ENCODE results near the gene SDS.

Gene SDS

DNA sequence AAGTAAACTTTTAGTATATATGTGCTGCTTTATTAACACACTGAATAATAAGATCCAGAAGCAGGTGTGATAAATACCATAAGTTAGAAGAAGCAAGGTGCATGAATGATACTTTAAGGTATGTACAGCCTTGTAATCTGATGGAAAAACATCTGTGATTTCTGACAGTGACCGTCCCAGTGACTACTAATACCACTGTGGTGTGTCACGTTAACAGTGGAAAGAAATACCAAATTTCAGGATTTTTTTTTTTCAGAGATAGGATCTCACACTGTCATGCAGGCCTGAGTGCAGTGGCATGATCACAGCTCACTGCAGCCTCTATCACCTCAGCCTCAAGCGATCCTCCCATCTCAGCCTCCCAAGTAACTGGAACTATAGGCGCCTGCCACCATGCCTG is 21.5 kb downstream of the SDS start:
- DNase-seq (ENCODE audit: low read depth): no peak
- no peak overlapping the region for H3K4me3 ChIP-seq (ENCODE audit: low read depth, low read length)
- TF ChIP-seq, protein P1, sequence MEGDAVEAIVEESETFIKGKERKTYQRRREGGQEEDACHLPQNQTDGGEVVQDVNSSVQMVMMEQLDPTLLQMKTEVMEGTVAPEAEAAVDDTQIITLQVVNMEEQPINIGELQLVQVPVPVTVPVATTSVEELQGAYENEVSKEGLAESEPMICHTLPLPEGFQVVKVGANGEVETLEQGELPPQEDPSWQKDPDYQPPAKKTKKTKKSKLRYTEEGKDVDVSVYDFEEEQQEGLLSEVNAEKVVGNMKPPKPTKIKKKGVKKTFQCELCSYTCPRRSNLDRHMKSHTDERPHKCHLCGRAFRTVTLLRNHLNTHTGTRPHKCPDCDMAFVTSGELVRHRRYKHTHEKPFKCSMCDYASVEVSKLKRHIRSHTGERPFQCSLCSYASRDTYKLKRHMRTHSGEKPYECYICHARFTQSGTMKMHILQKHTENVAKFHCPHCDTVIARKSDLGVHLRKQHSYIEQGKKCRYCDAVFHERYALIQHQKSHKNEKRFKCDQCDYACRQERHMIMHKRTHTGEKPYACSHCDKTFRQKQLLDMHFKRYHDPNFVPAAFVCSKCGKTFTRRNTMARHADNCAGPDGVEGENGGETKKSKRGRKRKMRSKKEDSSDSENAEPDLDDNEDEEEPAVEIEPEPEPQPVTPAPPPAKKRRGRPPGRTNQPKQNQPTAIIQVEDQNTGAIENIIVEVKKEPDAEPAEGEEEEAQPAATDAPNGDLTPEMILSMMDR (IDR thresholded peaks at IDR 0.05; ENCODE audit: control insufficient read depth, extremely low read depth, insufficient read depth): no peak

DNA sequence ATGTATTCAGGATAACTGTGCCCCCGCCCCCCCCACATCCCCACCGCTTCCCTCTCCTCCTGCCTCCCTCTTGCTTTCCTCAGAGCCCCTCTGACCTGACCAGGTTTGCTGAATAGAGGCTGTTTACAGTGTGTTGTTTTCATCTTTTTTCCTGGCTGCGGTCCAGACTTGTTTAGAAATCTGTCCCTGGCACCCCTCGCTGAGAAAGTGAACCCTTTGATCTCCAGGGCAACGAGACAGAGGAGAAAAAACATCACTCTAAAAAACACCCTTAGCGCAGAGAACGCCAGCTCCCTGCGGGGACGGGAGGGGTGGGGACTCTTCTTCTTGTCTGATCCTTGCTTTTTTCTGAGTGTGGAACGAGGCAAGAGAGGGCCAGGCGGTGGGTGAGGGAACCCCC is 22.5 kb downstream of the SDS start:
- no peak overlapping the region for H3K4me3 ChIP-seq (ENCODE audit: low read depth, low read length)
- DNase-seq (ENCODE audit: low read depth): no peak
- TF ChIP-seq, protein P1 (IDR thresholded peaks at IDR 0.05; ENCODE audit: control insufficient read depth, extremely low read depth, insufficient read depth): no peak

DNA sequence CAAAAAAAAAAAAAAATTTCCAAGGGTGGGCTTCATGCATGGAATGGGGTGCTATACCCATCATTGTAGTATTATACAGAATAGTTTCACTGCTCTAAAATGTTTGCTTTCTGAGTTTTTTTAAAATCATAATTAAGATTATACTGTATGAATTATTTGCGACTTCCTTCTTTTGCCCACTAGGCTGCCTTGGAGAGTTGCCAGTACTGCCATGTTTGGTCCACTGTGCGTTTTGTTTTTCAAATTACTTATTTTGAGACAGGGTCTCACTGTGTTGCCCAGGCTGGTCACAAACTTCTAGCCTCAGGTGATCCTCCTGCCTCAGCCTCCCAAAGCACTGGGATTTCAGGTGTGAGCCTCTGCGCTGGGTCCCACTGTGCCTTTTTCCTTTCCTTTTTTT is 25.4 kb downstream of the SDS start:
- TF ChIP-seq, protein P1 (IDR thresholded peaks at IDR 0.05; ENCODE audit: control insufficient read depth, extremely low read depth, insufficient read depth): no peak
- no peak overlapping the region for H3K4me3 ChIP-seq (ENCODE audit: low read depth, low read length)
- no peak for DNase-seq (ENCODE audit: low read depth)

DNA sequence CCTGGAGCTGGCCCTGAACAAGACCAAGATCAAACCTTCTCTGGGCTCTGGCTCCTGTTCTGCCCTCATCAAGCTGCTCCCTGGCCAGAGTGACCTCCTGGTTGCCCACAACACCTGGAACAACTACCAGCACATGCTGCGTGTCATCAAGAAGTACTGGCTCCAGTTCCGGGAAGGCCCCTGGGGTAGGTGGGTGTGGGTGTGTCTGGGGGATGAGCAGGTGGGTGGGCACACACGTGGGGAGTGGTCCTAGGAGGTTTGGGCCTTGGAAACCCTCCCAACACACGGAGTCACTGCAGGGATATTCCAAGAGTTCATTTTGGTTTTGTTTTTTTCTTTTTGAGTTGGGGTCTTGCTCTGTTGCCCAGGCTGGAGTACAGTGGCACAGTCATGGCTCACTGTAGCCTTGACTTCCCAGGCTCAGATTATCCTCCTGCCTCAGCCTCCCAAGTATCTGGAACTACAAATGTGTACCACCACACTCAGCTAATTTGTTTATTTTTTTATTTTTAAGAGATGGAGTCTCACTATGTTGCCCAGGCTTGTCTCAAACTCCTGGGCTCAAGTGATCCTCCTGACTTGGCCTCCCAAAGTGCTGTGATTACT is 28.8 kb downstream of the SDS start:
- no peak for DNase-seq (ENCODE audit: low read depth)
- no peak overlapping the region for H3K4me3 ChIP-seq (ENCODE audit: low read depth, low read length)
- TF ChIP-seq, protein P1 (IDR thresholded peaks at IDR 0.05; ENCODE audit: control insufficient read depth, extremely low read depth, insufficient read depth): no peak

DNA sequence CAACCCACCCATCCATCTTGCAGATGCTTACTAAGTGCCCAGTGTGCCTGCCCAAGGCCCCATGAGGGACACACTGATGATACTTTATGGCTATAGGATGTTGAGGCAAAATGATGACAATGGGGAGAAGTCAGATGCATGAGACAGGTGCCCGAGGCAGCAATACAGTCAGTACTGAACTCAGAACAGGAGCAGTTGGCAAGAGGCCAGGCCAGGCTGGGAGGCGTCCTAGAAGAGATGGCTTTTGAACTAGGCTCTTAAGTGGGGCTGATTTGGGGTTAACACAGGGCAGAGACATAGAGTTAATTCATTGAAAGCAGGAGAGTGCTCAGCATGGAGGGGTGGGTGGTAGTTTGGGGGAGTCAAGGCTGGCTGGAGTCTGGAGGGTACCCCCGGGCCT is 29.7 kb downstream of the SDS start:
- TF ChIP-seq, protein P1 (IDR thresholded peaks at IDR 0.05; ENCODE audit: control insufficient read depth, extremely low read depth, insufficient read depth): no peak
- H3K4me3 ChIP-seq (ENCODE audit: low read depth, low read length): no peak overlapping the region
- DNase-seq (ENCODE audit: low read depth): no peak

DNA sequence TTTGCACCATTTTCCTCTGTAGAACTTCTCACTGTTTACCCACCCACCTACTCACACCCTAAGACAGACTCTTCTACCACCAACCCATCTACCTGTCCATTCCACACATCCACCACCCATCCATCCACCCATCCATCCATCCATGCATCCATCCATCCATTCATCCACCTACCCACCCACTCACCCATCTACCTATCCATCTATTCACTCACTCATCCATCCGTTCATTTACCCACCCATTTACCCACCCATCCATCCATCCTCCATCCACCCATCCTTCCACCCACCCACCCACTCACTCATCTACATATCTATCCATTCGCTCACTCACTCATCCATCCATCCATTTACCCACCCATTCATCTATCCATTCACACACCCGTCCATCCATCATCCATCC is 30.2 kb downstream of the SDS start:
- TF ChIP-seq, protein P1 (IDR thresholded peaks at IDR 0.05; ENCODE audit: control insufficient read depth, extremely low read depth, insufficient read depth): no peak
- DNase-seq (ENCODE audit: low read depth): no peak
- no peak overlapping the region for H3K4me3 ChIP-seq (ENCODE audit: low read depth, low read length)

DNA sequence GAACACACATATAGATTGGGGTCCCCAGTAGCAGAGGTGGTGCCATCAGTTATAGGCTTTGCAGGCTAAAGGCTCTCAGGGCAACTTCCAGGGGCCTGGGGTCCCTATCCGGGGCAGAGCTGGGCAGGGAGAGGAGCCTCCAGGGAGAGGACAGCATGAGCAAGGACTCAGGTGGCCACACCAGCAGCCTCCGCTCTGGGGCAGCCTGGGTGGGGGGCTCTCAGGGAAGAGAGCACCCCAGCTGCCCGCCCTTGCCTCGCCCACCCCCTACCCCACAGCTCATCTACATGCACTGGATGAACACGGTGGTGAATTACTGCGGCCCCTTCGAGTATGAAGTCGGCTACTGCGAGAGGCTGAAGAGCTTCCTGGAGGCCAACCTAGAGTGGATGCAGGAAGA is 31.3 kb downstream of the SDS start:
- no peak overlapping the region for H3K4me3 ChIP-seq (ENCODE audit: low read depth, low read length)
- TF ChIP-seq, protein P1 (IDR thresholded peaks at IDR 0.05; ENCODE audit: control insufficient read depth, extremely low read depth, insufficient read depth): no peak
- DNase-seq (ENCODE audit: low read depth): no peak
